ACHN (cell line): ENCODE measurements around the gene PRSS33.

Experiments
- DNase-seq: peaks from one replicate; pipeline ENCODE4 v3.0.0-alpha.2; 2015
- in situ Hi-C: cut with HindIII; loops from 2 replicates; pipeline ENCODE4 v1.10.0; 2017; ENCODE audit warnings: low sequenced_read_pairs, low pct_ligation_motif_present, low pct_unique_long_range_greater_than_20kb

The PRSS33 gene

DNA sequence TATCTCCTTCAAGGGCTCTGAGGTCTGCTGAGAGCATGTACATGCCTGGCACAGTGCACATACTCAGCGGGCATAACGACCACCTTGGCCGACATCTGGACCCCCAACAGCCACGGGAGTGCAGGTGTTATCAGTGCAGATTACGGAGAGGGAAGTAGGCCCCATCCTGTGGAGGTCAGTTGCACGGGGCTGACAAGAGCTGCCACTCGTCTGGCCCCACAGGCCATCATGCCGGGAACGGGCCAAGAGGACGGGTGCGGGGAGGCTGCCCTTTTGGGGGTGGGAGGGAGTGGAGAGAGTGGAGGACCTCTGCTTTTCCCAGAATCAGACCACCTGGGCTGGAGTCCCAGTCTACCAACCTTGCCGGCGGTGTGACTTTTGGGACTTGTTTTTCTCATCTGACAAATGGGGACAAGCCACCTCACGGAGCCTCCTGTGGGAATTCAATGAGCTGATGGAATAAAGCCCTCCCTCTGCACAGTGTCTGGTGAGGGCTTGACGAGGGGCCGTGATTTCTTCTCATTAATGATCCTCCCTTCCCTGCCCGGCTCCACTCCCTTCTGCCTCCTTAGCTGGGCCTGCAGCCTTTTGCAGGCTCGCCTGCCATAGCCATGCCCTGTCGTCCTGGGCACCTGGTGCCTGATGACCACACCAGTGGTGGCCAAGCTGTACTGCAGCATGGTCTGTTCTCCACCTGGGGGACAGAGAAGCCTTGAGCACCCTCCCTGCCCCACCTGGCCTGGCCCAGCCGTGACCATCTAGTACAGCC lies 4.6 kb downstream of the PRSS33 start:
- in situ Hi-C loops = no loop called here
- DNase-seq = no peak

DNA sequence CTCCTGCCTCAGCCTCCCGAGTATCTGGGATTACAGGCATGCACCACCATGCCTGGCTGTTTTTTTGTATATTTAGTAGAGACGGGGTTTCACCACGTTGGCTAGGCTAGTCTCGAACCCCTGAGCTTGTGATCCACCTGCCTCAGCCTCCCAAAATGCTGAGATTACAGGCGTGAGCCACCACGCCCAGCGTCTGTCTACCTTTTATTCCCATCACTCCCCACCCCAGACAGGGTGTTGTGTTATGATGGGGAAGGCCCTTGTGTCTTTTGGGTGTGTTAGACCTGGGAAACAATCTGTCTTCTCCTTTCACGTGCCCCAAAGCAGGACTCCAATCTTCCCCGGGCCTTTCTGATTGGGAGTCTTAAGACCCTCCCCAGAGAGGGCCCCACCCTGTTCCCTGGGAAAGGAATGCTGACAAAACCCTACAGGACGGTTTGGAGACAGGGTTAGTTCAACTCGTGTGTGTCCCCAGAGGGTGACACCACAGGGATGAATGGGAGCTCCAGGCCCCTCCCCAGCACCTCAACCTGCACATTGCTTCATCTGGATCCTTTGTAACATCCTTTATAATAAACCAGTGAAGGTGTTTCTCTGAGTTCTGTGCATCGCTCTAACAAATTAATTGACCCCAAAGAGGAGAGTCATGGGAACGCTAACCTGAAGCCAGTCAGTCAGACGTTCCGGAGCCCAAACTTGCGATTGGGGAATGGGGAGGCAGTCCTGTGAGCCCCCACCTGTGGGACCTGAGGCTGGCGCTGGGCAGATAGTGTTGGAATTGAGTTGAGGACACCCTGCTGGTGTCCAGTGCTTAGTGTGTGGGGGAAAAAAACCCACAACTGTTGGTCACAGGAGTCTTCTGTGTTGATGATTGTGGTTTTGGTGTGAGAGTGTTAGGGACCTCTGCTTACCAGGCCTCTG lies 7.1 kb downstream of the PRSS33 start:
- no peak for DNase-seq
- in situ Hi-C loops = no loop called here

DNA sequence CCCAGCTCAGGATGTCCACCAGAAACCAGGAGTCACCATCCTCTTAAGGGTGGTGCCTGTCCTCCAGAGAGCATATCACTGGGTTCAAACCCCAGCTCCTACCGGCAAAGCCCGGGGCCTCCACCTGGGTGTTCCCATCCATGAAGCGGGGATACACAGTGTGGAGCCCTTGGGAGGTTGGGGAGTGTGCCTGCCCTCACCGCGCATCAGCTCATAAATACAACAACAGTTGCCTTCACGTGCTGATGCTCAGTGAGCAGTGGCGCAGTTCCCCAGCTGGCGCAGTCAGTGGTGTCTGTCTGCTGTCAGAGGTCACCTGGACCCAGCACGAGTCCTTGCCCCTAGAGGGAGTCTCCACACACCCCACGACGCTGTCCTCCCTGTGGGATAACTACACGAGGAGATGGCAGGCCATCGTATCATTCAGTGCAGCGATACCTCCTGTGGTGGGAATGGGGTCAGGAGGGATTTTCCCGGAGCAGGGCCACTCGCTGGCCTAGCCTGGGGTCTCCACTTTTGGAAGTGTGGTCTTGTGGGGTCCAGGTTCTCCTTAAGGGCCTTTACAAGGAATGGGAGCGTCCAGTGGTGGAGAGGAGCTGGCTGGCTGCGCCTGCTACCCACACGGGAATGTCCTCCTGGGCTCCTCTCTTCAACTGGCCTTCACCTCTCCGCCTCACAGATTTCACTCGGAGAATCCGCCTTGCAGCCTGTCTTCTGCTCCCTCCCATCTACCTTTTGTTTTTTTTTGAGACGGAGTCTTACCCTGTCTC lies 8.0 kb downstream of the PRSS33 start:
- in situ Hi-C loops = no loop called here

DNA sequence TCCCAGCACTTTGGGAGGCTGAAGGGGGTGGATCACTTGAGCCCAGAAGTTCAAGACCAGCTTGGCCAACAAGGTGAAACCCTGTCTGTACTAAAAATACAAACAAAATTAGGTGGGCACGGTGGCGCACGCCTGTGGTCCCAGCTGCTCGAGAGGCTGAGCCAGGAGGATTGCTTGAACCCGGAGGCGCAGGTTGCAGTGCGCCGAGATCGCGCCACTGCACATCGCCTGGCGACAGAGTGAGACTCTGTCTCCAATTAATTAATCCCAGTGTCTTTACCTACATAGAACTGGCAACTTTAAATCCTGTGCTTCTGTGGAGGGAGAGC lies 8.8 kb downstream of the PRSS33 start:
- no peak for DNase-seq
- in situ Hi-C loops = no loop called here

More for the DNA sequence above, 8.0 kb downstream of the PRSS33 start:
- no peak for DNase-seq

DNA sequence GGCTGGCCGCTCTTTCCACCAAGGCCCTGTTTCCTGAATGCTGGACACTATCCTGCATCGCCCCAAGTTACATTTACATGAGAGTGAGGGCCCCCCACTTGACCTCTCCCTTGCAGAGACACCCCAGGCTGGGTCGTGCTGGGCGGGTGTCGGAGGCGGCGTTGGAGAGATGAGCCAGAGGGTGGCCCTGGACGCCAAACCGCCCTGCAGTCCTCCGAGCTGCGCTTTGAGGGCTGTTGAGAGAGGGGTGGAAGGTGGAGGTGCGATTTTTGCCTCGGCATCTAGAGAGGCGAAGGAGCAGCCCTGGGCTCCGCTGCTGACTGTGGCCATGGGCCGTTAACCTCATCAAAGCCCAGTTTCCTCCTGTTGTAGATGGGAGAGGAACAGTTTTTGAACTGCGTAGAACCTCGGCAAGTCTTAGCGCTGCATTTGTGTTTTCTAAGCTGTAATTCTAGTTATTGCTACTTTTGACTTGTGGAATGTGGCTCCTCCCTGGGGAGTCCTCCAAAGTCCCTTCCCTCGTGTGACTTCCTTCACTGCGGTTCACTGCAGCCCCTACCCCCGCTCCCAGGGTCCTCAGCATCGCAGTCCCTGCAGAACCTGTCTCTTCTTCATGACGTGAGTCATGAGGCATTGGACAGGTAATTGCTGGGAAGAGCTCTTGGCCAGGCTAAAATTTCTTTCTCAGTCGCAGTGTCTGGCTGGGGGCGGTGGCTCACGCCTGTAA lies 9.3 kb downstream of the PRSS33 start:
- in situ Hi-C loops = no loop called here
- DNase-seq = no peak

DNA sequence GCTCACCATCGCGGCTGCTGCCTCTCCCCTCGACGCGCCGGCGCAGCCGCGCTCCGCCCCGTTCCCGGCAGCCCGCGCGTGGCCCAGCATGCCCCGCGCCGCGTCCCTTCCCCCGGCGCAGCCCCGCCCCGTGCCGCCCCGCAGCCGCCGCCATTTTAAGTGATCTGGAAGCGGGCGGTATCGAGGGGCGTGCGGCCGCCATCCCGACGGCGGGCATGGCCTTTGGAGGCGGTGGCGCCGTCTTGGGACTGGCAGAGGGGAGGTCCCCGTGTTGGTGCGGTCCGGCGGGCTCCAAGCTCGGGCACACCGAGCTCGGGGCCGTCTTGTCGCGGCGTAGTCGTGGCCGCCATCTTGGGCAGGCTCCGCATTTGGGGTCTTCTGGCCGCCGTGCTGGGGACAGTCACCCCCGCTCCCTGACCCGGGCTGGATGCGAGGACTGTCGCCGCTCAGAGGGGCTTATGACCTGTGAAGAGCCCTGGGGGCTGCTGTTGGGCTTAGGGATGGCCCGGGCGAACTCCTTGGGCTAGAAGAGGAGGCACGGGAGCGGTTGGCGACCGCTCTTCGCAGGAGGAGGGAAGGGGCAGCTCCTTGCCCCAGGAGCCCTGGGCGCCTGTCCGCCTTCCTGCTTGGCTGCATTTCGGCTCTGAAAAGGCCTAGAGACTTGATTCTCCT lies 10.0 kb downstream of the PRSS33 start, which contains the start of gene ELOB:
TSS of gene ELOB (minus strand) at position 50 of the 672 bp plus-strand sequence. CDS start at position 9, 41 bp downstream.
- peak; percentile 90 for DNase-seq
- in situ Hi-C loops = no loop called here

DNA sequence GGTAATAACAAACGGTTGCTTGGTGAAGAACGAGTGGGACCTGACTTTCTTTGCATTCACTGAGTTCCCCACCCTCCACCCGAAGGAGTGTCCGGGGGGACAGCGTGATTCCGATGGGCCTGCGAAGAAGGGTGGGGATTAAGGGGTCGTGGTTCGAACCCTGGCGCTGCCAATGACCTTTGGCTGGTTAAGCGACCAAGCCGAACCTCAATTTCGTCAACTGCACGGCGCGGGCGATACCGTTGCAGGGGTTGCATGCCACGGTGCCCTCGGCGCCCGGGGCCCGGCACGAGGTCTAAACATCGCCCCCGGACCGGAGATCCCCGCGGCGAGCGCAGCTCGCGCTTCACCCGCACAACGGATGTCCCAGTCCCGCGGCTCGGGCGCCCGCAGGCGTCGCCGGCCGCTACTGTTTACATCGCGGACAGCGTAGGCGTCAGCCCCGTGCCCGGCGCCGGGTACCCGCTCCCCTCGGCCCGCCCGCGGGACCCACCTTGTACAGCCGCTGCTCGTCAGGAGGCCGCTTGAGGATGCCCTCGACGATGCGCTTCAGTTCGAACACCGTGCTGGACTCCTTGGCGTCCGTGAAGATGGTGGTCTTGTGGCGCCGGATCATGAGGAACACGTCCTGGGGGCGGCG lies 10.7 kb downstream of the PRSS33 start:
- DNase-seq = peak; percentile 40
- in situ Hi-C loops = no loop called here

DNA sequence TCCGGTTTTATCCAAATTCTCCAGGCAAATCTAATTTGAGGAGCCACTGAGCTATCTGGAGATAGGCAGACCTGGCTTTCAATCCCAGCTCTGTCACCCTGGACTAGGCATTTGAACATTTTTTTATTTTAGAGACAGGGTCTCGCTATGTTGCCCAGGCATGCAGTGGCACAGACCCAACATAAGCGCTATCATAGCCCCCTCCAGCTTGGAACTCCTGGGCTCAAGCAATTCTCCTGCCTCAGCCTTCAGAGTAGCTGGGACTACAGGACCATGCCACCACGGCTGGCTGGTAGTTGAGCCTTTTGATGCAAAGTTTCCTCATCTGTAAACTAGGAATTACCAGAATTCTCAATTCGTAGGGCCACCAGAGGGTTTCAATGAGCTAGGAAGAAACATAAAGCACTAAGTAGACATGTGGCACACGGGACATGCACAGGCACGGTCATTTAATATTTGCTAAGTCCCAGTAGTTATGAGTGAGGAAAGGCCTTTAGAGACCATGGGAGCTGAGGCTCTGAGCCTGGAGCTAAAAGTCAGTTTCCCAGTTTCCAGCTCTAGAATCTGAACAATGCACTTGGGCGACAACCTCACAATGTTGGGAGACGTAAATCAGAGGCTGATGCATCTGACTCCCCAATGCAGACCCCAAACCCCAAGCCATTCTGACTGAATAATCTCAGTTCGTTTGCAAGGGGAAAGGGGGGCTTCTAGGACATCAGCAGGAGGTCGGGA lies 11.4 kb downstream of the PRSS33 start:
- no peak for DNase-seq
- in situ Hi-C loops = no loop called here

DNA sequence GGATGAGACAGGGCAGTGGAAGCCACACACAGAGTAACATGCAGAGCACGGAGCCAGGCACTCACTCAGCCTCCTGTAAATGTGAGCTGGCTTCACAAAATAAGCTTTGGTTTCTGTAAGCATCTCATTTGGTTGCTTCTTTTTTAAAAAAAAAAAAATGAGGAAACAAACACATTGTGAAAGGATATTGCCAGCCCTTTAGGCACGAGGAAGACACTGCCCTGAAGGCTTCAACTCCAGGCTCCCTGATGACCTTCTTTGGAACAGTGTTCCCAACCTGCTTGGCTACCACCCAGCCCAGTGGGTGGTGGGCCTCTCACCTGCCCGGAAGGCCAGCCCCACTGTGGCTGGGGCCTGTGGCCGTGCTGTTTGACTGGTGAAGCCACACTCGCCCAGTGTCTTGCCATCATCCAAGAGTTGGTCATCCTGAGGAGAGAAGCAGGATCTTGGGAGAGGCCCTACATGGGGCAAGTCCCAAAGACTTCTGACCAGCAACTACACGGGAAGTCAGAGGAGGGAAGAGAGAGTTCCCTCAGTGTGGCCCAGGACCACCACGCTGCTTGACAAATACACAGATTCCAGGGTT lies 12.1 kb downstream of the PRSS33 start:
- in situ Hi-C loops = no loop called here
- no peak for DNase-seq

DNA sequence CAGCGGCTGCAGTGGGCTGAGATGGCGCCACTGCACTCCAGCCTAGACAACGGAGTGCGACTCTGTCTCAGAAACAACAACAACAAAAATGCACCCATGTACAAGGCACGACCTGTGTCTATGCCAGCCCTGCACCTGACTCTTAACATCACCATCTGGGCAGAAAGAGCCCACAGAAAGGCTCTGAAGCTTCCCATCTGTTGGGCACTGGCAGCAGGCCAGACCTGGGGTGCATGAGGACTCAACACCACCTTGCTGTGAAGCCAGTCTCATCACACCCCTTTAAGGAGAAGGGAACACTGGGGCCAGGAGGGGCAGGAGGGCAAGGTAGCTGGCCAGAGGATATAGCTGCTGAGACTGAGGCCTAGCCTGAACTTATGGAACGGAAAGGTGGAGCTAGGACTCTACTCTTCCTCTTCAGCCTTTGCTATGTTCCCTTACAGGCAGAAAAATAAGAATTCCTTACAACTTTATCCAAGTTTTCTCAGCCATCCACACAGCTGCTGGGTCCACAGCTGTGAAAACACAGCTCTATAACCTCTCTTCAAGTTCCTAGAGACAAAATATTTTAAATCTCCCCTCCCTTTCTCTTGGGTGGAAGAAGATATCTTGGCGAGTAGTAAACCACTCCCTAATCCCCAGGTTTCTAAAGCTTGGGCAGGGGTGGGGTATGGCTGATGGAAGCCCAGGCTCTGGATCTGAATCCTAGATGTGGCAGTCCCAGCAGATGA lies 13.0 kb downstream of the PRSS33 start:
- no peak for DNase-seq
- in situ Hi-C loops = no loop called here

DNA sequence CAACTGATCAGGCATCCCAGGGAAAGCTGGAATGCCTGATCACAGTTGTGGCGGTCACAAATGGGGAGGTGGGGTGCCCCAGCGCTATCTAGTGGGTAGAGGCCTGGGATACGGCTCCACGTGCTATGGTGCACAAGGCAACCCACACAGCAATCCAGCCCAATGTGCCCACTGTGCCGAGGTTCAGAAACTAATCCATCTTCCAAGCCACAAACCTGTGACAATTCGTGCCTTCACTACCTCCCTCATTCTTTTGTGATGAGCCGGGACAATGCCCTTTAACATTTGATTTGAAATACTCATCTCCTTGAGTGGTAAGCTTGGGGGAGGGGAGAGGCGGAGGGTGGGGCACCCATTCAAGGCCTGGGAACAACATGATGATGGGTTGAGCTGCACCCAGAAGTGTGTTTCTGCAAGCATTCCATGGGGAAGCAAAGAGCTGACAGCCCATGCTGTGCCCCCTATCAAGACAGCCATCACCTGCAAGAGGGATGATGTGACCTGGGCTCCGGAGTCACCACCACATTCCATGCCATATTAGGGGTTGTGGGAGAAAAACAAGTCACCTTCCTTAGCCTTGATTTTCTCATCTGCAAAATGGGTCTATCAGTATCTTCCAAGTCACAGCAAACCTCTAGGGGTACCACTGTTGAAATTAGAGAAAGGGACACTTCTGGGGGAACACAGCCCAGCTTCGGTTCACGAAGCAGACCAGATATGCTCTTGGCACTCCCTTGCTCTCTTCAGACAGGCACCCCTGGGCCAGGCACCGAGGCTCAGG lies 14.0 kb downstream of the PRSS33 start:
- no peak for DNase-seq
- in situ Hi-C loops = no loop called here

DNA sequence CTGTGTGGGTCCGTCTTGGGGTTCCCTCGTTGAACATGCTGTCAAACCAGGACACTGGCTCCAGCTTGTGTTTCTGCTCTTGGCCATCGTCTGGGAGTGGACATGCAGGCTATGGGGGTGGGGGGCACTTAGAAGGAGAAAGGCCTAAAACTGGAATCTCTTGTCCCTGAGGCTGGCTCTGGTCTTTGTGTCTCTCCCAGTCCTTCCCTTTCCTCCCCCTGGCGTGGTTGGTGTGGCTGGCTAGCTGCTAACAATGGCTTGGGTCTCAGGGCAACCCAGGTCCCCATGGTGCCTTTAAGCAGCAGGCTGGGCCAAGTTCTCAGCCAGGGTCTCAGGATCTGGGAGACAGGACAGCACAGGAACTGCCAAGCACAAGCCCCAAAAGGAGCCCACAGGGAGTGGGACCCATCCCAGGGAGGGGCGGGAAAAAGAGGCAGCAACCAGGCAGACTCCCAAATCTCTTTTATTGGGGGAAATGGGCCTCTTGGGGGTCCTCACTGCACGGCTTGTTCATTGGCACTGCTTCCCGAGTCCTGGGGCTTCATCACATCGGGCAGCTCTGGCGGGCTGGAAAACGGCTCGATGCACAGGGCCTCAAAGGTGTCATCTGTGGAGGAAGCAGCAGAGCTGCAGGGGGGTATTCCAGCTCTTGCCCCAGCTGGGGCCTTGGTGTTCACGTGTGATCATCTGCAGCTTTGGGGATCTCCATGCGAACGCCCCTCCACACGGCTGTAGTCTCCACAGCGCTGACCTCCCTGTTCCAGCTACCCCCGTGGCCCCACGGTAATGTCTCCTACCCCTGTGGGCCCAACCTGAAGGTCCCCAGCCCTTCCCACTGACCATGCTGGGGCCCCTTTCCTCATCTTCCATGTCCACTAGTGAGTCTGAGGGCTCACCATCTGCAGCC lies 15.6 kb downstream of the PRSS33 start:
- in situ Hi-C loops = no loop called here
- DNase-seq = no peak

DNA sequence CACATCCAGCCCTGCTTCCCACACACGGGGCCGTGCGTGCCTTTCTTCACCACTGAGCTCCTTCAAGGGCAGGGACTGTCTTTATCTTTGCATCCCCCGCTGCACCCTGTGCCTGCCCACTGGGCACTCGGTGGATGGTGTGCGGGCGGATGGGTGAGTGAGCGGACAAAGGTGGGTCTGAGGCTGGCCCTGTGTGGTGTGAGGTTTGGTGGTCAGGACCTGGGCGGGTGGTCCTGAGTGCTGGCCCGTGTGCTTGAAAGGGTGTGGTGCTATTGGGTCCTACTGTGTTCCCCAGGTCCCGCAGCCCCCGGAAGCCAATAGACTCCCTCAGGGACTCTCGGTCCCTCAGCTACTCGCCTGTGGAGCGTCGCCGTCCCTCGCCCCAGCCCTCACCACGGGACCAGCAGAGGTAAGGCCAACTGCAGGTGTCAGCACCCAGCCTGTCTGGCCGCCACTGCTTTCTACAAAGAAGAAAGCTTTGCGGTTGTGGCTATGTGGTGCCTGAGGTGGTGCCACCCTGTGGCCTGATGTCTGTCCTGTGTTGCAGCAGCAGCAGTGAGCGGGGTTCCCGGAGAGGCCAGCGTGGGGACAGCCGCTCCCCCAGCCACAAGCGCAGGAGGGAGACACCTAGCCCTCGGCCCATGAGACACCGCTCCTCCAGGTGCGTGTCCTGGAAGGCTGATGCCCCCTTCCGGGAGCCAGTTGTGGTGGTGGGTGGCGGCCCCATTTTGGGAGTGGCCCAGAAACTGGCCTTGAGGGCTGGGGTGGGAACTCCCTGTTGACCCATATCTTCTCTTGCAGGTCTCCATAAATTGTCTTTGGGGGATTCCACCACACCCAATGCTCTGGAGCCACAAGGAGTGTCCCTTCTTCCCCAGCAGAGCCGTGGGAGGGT lies 17.1 kb downstream of the PRSS33 start:
- no peak for DNase-seq
- in situ Hi-C loops = no loop called here
